HG02678 (cell line): ENCODE data around the gene OTOGL.
"Not testable (repeated sequence)": the region's sequence is repeated elsewhere in the genome, so short reads cannot be mapped to it uniquely, and the experiment has no call there.

Experiments used
- ATAC-seq: cut with Tn5 transposase; IDR thresholded peaks from one replicate; pipeline ENCODE4 v1.9.1; 2021; ENCODE audit warnings: mild to moderate bottlenecking, moderate library complexity; ENCODE audit not compliant: unreplicated experiment

Gene OTOGL

DNA sequence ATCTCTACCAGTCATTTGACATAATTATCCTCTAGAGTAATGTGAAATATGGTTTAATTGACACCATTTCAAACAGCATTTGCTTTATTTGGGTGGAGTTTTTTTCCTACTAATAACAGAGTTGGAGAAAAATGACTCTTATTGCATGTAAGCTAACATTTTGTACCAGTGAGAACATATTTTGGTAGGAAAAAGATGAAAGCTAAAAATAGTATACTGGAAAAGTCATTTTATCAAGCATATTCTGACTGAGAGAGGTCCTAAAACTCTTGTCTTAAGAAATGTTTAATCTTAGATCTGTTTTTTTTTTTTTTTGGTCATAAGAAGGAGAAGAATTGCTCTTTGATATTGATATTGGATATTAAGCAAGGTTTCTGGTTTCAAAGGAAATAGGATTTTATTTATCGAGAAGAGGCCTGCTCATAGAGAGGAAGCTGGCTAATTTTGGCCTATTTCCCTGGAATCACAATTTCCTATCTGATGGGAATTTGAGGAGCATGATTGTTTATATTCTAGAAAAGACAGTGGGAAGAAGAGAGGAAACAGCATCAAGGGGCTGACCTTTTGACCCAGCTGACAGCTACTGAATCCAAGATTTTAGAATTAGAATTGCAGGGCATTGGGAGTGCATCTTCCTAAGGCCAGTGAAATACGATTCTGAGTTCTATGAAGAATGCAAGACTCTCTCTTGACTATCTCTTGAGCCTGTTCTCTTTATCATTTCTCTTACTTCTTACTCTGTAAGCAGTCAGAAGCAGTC is 19.4 kb downstream of the OTOGL start:
- ATAC-seq = no peak

DNA sequence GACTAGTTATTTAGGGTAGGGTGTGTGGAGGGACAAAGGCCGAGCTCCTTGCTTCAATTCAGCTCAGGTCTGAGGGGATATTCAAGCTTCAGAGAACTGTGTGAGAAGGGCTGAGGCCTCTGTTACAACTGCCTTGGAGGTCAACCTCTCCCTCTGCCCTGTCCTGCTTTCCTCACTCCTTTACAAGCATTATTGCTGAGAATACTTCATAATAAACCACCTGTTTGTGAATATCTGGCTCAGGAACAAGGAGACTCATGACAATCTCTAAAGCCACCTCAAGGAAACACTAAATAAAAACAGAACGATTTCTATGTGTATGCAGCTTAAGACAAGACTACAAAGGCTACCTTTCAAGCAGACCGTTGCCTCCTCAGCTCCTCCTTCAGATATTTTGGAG is 21.7 kb downstream of the OTOGL start:
- no peak for ATAC-seq

GRCh38 chr12:80121661-80122060 is 22.3 kb downstream of the OTOGL start:
- no peak for ATAC-seq

GRCh38 chr12:80129895-80130530 is 30.7 kb downstream of the OTOGL start:
- ATAC-seq = no peak

DNA sequence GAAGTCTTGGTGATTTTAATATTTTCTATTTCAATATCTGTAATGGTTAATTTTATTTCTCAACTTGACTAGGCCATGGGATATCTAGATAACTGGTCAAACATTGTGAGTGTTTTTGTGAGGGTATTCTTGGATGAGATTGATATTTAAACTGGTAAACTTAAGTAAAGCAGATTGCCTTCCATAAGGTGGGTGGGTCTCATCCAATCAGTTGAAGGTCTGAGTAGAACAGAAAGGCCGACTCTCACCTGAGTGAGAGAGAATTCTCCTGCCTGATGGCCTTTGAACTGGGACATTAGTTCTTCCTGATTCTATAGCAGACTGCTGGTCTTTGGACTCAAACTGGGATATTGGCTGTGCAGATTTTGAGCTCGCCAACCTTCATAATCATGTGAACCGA is 36.3 kb downstream of the OTOGL start:
- ATAC-seq = no peak

GRCh38 chr12:80140005-80140404 is 40.7 kb downstream of the OTOGL start:
- ATAC-seq = no peak

DNA sequence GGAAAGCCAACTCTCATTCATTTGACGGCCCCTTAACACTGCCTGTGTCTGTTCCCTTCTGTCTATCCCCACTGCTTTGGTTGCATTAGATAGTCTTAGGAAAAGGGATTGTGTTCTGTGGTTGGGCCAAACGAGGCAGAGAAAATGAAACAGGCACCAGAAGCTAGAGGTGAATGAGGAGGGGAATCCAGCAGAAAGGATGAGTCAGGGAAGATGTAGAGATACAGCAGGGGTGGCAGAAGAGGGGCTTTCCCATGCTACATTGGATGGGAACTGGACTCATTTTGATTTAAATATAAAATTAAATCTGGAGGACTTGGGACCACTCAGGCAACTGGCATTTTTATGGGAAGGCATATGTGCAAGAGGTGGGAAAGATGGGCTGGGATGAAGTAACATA is 43.3 kb downstream of the OTOGL start:
- no peak for ATAC-seq

GRCh38 chr12:80143537-80143936 is 44.2 kb downstream of the OTOGL start:
- no peak for ATAC-seq

DNA sequence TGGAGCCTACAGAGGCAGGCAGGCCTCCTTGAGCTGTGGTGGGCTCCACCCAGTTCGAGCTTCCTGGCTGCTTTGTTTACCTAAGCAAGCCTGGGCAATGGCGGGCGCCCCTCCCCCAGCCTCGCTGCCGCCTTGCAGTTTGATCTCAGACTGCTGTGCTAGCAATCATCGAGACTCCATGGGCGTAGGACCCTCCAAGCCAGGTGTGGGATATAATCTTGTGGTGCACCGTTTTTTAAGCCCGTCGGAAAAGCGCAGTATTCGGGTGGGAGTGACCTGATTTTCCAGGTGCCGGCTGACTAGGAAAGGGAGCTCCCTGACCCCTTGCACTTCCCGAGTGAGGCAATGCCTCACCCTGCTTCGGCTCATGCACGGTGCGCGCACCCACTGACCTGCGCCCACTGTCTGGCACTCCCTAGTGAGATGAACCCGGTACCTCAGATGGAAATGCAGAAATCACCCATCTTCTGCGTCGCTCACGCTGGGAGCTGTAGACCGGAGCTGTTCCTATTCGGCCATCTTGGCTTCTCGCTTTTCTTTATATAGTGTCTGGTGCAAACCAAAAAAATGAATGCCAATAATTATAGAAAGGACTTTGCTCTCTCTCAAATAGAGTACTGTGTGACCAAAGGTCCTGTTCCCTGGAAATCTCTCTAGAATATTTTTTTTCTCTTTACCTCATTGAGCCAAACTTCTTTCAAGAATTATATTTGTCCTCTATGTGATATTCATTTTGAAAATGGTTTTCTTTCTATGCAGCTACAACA is 50.4 kb downstream of the OTOGL start:
- not testable (repeated sequence) for ATAC-seq

DNA sequence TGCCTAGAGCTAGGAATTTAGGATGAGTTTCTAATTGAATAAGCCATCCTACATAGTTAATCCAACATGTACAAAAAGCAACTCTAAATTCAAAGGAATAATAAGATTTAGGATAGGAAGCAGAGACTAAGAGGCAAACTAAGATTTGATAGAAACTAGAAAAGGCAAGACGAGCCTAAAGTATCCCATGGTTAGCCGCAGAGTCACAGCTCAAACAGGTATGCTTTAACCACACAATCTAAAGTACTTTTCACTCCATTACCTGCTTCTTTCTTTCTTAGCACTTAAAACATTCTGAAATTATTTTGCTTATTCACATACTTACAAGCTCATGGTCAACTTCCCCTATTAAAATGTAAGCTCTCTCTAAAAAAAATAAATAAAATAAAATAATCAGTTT is 51.8 kb downstream of the OTOGL start:
- ATAC-seq = no peak

DNA sequence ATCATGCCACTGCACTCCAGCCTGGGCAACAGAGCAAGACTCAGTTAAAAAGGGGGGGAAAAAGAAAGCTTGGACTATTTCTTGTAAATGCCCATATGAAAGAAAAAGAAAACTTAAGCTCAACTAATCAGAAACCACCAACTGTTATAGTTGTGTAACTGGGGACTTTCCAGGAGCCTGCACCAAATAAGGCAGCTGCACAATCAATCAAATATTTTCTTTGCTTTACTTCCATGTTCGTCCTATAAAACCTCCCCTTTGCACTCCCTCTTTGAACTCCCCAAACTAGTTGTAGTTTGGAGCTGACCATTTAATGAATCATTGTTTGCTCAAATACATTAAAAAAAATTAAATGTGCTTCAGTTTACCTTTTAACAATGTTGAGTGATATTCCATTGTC is 54.9 kb downstream of the OTOGL start:
- no peak for ATAC-seq

DNA sequence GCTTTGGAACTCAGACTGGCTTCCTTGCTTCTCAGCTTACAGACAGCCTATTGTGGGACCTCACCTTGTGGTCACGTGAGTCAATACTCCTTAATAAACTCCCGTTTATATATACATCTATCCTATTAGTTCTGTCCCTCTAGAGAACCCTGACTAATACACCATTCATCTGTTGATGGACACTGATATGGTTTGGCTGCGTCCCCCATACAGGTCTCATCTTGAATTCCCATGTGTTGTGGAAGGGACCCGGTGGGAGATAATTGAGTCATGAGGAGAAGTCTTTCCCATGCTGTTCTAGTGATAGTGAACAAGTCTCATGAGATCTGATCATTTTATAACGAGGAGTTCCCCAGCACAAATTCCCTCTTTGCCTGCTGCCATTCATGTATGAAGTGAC is 57.0 kb downstream of the OTOGL start:
- no peak for ATAC-seq

DNA sequence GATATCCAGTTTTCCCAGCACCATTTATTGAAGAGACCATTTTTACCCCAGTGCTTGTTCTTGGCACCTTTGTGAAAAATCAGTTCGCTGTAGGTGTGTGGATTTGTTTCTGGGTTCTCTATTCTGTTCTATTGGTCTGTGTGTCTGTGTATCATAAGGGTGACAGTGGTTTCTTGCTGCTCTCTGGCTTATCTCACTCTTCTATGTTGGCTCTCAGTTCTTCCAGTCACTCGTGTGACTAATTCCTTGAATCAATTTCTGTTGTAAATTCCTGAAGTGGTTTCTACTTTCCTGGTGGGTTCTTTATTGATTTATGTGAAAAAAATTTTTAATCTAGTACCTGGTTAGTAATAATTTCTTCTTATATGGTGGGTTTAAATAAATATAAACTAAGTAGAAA is 58.3 kb downstream of the OTOGL start:
- no peak for ATAC-seq

DNA sequence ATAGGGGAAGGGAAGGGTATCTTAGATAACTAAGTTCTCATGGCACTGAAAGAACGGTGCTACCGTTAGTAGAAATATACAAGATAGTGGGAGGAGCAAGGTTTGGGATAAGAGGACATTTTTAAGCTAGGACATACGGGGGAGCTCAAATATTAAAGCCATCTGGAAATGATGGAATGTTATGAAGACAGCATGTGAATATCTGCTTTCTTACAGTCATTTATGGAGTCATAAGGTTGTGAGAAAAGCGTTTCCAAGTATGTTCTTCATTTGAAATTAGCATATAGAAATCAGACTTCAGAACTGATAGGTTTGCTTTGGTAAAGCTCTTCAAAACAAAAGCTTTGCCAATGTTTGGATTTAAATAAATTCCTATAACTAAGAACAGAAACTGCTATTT is 62.3 kb downstream of the OTOGL start:
- ATAC-seq = no peak

- ATAC-seq = no peak
Measured at GRCh38 chr12:80162177-80162576, 62.8 kb downstream of the OTOGL start.

- no peak for ATAC-seq
Measured at GRCh38 chr12:80165746-80166145, 66.4 kb downstream of the OTOGL start.

- no peak for ATAC-seq
Measured at GRCh38 chr12:80166751-80167150, 67.4 kb downstream of the OTOGL start.

DNA sequence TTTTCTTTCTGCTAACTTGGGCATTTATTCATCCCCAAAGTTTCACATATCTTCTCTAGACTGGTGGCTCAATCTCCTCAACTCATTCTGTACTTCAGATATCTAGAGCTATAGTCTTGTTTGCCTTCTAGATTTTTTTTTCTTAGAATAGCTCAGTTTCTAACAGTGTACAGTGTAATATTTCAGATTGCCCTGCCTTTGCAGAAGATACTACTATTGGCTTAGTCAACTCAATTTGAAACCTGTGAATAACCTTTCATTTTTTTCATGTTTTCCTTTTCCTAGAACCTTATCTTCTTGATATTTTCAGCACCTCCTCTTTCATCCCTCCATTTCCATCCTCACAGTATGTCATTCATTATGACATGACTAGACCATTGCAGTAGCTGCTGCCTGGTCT is 69.6 kb downstream of the OTOGL start:
- ATAC-seq = no peak

- ATAC-seq = no peak
Measured at GRCh38 chr12:80170915-80171314, 71.6 kb downstream of the OTOGL start.

- ATAC-seq = no peak
Measured at GRCh38 chr12:80173083-80173864, 73.9 kb downstream of the OTOGL start.

DNA sequence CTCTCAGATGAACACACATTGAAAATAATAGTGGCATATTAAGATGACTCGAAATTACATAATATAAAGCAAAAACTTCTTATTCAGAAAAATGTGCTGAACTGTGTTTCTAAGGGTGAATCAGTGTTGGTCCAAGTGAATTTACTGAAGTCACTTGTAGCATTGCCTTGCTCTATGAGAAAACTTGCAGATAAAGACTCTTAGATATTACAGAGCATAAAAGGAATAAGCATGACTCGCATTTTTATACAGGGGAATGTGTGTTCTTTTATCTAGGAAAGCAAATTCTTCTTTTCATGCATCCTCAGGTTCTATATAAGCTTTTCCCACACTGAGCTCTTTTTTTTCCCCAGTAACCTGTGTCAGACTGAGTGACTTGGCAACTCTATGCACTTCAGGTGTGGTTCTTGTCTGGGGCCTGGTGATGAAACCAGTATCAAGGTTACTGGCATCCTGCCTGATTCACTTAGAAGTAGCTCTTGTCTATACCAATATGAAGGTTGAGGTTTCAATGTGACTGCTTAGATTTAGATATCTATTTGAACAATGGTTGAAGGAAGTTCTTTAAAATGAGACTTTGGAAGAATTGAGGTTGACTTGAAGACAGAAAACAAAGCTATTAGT is 76.1 kb downstream of the OTOGL start:
- no peak for ATAC-seq
